ENCODE results near the gene KDM6A.
"Not testable (repeated sequence)": the region's sequence is repeated elsewhere in the genome, so short reads cannot be mapped to it uniquely, and the experiment has no call there.

Gene KDM6A

GRCh38 chrX:44961817-44962607, 89.0 kb downstream of the KDM6A start:
- DNase-seq (ENCODE audit: low read depth, low spot score): no peak

- no peak for DNase-seq (ENCODE audit: low read depth, low spot score)
Measured at GRCh38 chrX:44962944-44963343, 90.0 kb downstream of the KDM6A start.

GRCh38 chrX:44967221-44967620, 94.2 kb downstream of the KDM6A start:
- no peak for DNase-seq (ENCODE audit: low read depth, low spot score)

- DNase-seq (ENCODE audit: low read depth, low spot score): no peak
Measured at GRCh38 chrX:44970709-44971108, 97.7 kb downstream of the KDM6A start.

GRCh38 chrX:44971674-44972073, 98.7 kb downstream of the KDM6A start:
- DNase-seq (ENCODE audit: low read depth, low spot score): no peak

GRCh38 chrX:44972132-44972531, 99.1 kb downstream of the KDM6A start:
- DNase-seq (ENCODE audit: low read depth, low spot score): no peak

GRCh38 chrX:44973420-44973932, 100.5 kb downstream of the KDM6A start:
- no peak for DNase-seq (ENCODE audit: low read depth, low spot score)

- DNase-seq (ENCODE audit: low read depth, low spot score): no peak
Measured at GRCh38 chrX:44974451-44974850, 101.5 kb downstream of the KDM6A start.

- no peak for DNase-seq (ENCODE audit: low read depth, low spot score)
Measured at GRCh38 chrX:44975666-44976263, 102.8 kb downstream of the KDM6A start.

- no peak for DNase-seq (ENCODE audit: low read depth, low spot score)
Measured at GRCh38 chrX:44978976-44979375, 106.0 kb downstream of the KDM6A start.

- no peak for DNase-seq (ENCODE audit: low read depth, low spot score)
Measured at GRCh38 chrX:44980403-44980802, 107.4 kb downstream of the KDM6A start.

- no peak for DNase-seq (ENCODE audit: low read depth, low spot score)
Measured at GRCh38 chrX:44980883-44981282, 107.9 kb downstream of the KDM6A start.

- DNase-seq (ENCODE audit: low read depth, low spot score): no peak
Measured at GRCh38 chrX:44989995-44990770, 117.2 kb downstream of the KDM6A start.

- no peak for DNase-seq (ENCODE audit: low read depth, low spot score)
Measured at GRCh38 chrX:44992775-44993174, 119.8 kb downstream of the KDM6A start.

GRCh38 chrX:44996277-44996676, 123.3 kb downstream of the KDM6A start:
- DNase-seq (ENCODE audit: low read depth, low spot score): no peak

GRCh38 chrX:44997282-44997812, 124.4 kb downstream of the KDM6A start:
- DNase-seq (ENCODE audit: low read depth, low spot score): no peak

- DNase-seq (ENCODE audit: low read depth, low spot score): no peak
Measured at GRCh38 chrX:44997888-44998287, 124.9 kb downstream of the KDM6A start.

GRCh38 chrX:44999237-44999636, 126.2 kb downstream of the KDM6A start:
- DNase-seq (ENCODE audit: low read depth, low spot score): not testable (repeated sequence)

- not testable (repeated sequence) for DNase-seq (ENCODE audit: low read depth, low spot score)
Measured at GRCh38 chrX:44999872-45000271, 126.9 kb downstream of the KDM6A start.

- no peak for DNase-seq (ENCODE audit: low read depth, low spot score)
Measured at GRCh38 chrX:45001048-45001447, 128.1 kb downstream of the KDM6A start.

- no peak for DNase-seq (ENCODE audit: low read depth, low spot score)
Measured at GRCh38 chrX:45003085-45003484, 130.1 kb downstream of the KDM6A start.
